Measurements from ENCODE around the gene LSR.

Gene LSR

DNA sequence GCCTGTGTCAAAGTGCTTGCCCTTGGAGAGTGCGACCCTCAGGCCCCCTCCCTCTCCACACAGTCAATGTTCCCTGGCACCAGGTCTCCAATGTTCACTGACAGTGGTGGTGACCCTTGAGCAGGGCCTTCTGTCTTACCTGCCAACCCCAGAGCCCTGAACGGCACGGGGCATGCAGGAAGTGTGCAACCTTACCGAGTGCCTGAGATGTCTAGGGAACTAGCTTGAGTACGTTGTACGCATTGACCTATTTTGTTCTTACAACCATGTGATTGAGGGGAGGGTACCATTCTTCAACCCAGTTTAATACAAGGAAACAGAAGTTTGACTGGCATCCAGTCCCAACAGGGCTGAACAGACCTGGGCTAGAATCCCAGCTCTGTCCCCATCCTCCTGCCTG lies 56.4 kb downstream of the LSR start:
- TF ChIP-seq, protein P1, sequence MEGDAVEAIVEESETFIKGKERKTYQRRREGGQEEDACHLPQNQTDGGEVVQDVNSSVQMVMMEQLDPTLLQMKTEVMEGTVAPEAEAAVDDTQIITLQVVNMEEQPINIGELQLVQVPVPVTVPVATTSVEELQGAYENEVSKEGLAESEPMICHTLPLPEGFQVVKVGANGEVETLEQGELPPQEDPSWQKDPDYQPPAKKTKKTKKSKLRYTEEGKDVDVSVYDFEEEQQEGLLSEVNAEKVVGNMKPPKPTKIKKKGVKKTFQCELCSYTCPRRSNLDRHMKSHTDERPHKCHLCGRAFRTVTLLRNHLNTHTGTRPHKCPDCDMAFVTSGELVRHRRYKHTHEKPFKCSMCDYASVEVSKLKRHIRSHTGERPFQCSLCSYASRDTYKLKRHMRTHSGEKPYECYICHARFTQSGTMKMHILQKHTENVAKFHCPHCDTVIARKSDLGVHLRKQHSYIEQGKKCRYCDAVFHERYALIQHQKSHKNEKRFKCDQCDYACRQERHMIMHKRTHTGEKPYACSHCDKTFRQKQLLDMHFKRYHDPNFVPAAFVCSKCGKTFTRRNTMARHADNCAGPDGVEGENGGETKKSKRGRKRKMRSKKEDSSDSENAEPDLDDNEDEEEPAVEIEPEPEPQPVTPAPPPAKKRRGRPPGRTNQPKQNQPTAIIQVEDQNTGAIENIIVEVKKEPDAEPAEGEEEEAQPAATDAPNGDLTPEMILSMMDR (IDR thresholded peaks at IDR 0.05; ENCODE audit: control insufficient read depth, extremely low read depth, insufficient read depth) = no peak
- DNase-seq (ENCODE audit: low read depth) = no peak
- no peak overlapping the region for H3K4me3 ChIP-seq (ENCODE audit: low read depth, low read length)

DNA sequence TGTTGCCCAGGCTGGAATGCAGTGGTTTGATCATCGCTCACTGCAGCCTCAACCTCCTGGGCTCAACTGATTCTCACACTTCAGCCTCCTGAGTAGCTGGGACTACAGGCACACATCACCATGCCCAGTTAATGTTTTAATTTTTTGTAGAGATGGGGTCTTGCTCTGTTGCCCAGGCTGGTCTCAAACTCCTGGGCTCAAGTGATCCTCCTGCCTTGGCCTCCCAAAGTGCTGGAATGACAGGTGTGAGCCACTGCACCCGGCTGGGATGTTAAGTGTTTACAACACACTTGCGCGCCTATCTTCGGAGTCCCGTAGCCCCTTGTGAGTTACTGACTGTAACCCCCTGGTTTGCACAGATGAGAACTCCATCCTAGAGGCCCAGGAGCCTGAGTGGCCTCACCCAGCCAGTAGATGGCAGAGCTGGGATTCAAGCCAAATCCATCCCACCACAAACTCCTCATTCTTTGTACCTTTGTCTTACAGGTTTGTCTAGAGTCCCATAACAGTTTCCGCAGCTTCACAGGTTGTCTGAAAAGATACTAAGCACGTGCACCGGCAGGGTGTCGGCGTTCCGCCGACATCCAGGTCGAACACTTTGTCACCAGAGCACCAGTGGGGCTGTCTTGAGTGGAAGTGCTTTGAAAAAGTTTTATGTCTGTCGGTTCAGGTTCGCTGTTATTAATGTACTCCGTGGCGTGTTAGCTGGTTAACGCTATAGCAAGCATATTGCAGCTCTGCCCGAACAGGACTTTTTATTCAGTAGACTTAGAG lies 57.9 kb downstream of the LSR start:
- TF ChIP-seq, protein P1 (IDR thresholded peaks at IDR 0.05; ENCODE audit: control insufficient read depth, extremely low read depth, insufficient read depth) = 0 out of 2 replicates have a peak, but pooled peaks have one; percentile 15

DNA sequence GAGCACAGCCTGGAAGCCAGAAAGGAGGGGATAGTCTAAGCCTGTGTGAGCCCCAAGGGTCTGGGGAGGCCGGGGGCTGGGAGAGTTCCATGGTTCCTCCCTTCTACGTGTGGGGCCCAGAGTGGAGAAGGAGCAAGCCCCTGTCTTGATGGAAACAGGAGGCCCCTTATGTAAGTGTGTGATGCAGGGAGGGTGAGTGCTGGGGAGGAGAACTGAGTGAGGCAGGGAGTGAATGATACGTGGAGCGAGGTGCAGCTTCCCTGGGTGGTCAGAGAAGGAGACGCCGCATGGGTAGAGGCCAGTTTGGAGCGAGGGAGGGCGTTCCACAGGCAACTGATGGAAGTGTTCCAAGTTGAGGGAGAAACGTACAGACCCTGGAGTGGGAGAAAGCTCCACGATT lies 59.1 kb downstream of the LSR start:
- no peak for DNase-seq (ENCODE audit: low read depth)
- H3K4me3 ChIP-seq (ENCODE audit: low read depth, low read length) = no peak overlapping the region
- TF ChIP-seq, protein P1 (IDR thresholded peaks at IDR 0.05; ENCODE audit: control insufficient read depth, extremely low read depth, insufficient read depth) = no peak

More for the DNA sequence above, 57.9 kb downstream of the LSR start:
- no peak for DNase-seq (ENCODE audit: low read depth)
- no peak overlapping the region for H3K4me3 ChIP-seq (ENCODE audit: low read depth, low read length)

DNA sequence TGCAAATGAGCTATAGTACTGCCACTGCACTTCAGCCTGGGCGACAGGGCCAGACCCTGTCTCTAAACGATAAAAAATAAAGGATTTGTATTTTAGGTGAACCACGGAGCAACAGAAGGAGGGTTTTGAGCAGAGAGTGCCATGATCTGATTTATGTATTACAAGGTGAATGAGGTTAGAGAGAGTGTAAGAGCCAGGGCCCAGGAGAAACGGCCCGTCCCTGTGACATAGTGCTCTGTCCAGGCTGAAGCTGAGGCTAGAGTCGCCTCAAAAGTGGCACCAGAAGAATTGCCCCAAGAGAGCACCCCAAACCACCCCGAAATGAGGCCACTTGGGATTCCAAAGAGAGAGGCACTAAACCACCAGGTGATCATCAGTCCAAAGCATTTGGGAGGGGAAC lies 60.1 kb downstream of the LSR start:
- TF ChIP-seq, protein P1 (IDR thresholded peaks at IDR 0.05; ENCODE audit: control insufficient read depth, extremely low read depth, insufficient read depth) = no peak
- no peak overlapping the region for H3K4me3 ChIP-seq (ENCODE audit: low read depth, low read length)
- no peak for DNase-seq (ENCODE audit: low read depth)

DNA sequence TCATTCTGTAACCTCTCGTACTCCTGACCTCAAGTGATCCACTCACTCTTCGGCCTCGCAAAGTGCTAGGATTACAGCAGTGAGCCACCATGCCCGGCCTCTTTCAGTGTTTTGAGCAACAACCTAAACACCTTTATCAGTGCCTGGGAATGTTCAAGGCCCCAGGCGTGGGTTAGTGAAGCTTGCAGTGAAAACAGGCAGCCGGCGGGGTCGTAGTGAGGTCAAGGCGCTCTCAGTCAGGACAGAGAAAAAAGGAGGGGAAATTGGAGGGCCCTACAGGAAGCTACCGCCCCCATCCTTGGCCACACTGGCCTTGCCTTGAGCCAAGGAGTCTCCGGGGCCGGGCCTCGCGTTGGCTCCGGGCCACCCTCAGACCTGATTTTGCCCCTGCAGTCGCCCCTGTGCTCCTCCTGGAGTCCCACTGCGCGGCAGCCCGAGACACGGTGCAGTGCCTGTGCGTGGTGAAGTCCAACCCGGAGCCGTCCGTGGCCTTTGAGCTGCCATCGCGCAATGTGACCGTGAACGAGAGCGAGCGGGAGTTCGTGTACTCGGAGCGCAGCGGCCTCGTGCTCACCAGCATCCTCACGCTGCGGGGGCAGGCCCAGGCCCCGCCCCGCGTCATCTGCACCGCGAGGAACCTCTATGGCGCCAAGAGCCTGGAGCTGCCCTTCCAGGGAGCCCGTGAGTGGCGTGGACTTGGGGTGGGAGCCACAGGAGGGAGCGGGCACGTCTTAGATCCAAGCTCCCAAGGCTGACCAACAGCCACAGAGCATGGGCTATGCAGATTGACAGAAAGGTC lies 60.9 kb downstream of the LSR start:
- TF ChIP-seq, protein P1 (IDR thresholded peaks at IDR 0.05; ENCODE audit: control insufficient read depth, extremely low read depth, insufficient read depth) = no peak
- no peak for DNase-seq (ENCODE audit: low read depth)
- no peak overlapping the region for H3K4me3 ChIP-seq (ENCODE audit: low read depth, low read length)

DNA sequence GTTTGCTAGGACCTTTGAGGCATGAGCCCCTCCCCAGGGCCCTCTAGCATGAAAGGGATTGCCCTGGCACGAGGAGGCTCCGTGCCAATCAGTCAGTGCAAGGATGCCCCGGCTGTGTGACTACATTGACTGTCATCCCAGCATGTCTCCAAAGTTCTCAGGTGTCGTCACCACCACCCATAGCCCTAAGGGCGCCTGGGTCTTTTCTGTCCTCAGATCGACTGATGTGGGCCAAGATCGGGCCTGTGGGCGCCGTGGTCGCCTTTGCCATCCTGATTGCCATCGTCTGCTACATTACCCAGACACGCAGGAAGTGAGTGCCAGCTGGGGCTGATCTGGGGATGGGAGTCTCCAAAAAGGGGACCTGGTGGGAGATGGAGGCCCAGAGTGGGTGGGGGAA lies 61.5 kb downstream of the LSR start:
- TF ChIP-seq, protein P1 (IDR thresholded peaks at IDR 0.05; ENCODE audit: control insufficient read depth, extremely low read depth, insufficient read depth) = no peak
- DNase-seq (ENCODE audit: low read depth) = no peak
- H3K4me3 ChIP-seq (ENCODE audit: low read depth, low read length) = no peak overlapping the region
